DOHH2 (cell line): Measurements from ENCODE around the gene RBKS.

Experiments
- H3F3A ChIP-seq: fragments of 200-600 bp; sonication (generic), shearing (Covaris generic); 2 replicates; pipeline ENCODE4 v1.6.0; 2016; ENCODE audit warnings: antibody characterized with exemption, mild to moderate bottlenecking; ENCODE audit not compliant: control insufficient read depth, insufficient read depth
- H3K27ac ChIP-seq: fragments of 200-600 bp; sonication (generic); 2 replicates; pipeline ENCODE4 v1.5.1; 2014; ENCODE audit warnings: low read depth, mild to moderate bottlenecking, low read length, moderate library complexity
- H3K27me3 ChIP-seq: fragments of 200-600 bp; sonication (generic); 2 replicates; pipeline ENCODE4 v1.6.1; 2014; ENCODE audit warnings: mild to moderate bottlenecking, low read length, mixed read lengths; ENCODE audit not compliant: control insufficient read depth
- H3K36me3 ChIP-seq: fragments of 200-600 bp; sonication (generic); 2 replicates; pipeline ENCODE4 v1.6.1; 2014; ENCODE audit warnings: mild to moderate bottlenecking, low read length, moderate library complexity, mixed read lengths; ENCODE audit not compliant: control insufficient read depth
- H3K4me1 ChIP-seq: fragments of 200-600 bp; sonication (generic); 2 replicates; pipeline ENCODE4 v1.6.1; 2014; ENCODE audit warnings: mild to moderate bottlenecking, low read length, mixed read lengths; ENCODE audit not compliant: control insufficient read depth
- H3K4me2 ChIP-seq: fragments of 200-600 bp; sonication (generic); 2 replicates; pipeline ENCODE4 v1.6.0; 2014; ENCODE audit warnings: mild to moderate bottlenecking, low read length, moderate library complexity
- H3K4me3 ChIP-seq: fragments of 200-600 bp; sonication (generic); 2 replicates; pipeline ENCODE4 v1.5.1; 2014; ENCODE audit warnings: mild to moderate bottlenecking, low read length, mixed read lengths
- H3K79me2 ChIP-seq: fragments of 200-600 bp; sonication (generic); 2 replicates; pipeline ENCODE4 v1.6.1; 2014; ENCODE audit warnings: mild to moderate bottlenecking, low read length, mixed read lengths; ENCODE audit not compliant: control insufficient read depth
- H3K9me2 ChIP-seq: fragments of 200-600 bp; sonication (generic); replicated peaks from 2 replicates; pipeline ENCODE4 v1.6.1; 2014; ENCODE audit warnings: mild to moderate bottlenecking, low read length, mixed read lengths; ENCODE audit not compliant: control insufficient read depth
- H3K9me3 ChIP-seq: fragments of 200-600 bp; sonication (generic); 2 replicates; pipeline ENCODE4 v1.6.1; 2014; ENCODE audit warnings: antibody characterized with exemption, low read length, mixed read lengths; ENCODE audit not compliant: control insufficient read depth, insufficient read depth
- H4K20me1 ChIP-seq: fragments of 200-600 bp; sonication (generic); 2 replicates; pipeline ENCODE4 v1.6.0; 2014; ENCODE audit warnings: low read depth, mild to moderate bottlenecking, antibody characterized with exemption, low read length, moderate library complexity; ENCODE audit not compliant: control insufficient read depth, insufficient read depth
- EZH2phosphoT487 ChIP-seq: fragments of 200-600 bp; sonication (generic); IDR thresholded peaks from 2 replicates; pipeline ENCODE4 v1.6.1; 2017; ENCODE audit warnings: borderline replicate concordance, mild to moderate bottlenecking, antibody characterized with exemption, low read length, moderate library complexity, mixed read lengths
- TF ChIP-seq, protein P1 (sequence below): fragments of 200-600 bp; sonication (generic); IDR thresholded peaks from one replicate; pipeline ENCODE4 v1.5.1; 2014; ENCODE audit warnings: antibody characterized with exemption, mild to moderate bottlenecking, low read depth, low read length; ENCODE audit not compliant: poor library complexity, severe bottlenecking

RBKS gene

DNA sequence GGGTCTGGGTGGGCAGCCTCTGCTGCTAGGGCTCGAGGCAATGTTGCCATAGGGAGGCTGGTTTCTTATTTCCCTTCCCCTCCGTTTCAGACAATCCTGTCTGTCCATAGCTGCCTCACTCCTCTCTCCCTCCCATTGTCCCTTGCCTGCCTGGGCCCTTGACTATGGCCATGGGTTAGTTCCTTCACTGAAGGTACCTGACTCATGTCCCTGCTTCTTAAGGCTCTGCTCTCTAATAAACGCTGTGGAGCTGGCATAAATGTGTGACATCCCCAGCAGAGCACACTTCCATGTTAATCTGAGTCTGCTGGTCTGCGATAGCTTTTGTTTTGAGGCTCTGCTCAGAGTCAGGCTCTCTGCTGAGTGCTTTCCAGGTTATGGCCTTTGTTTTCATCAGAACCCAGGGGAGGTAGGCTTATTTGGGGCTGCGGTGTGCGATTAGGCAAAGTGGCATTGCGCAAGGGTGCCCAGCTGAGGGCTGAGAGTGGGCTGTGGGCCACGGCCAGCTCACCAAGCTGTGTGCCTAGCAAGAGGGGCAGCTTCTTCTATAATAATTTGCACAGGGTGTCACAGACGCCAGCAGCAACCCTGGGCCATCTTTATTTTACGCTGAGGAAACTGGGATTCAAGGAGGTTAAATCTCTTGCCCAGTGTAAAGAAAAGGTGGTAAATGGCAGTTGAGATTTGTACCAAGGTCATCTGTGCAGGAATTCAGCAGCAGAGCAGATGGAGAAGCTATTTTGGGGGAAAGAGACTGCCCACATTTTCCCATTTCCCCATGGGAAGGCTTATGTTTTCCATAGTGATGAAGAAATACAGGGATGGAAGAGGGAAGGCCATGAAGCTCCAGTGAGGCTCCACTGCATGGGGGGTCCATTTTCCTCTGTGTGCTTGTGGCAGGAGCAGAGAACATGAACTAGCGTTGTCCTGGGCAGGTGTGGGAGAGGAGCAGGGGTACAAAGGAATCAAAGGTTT, 93.1 kb downstream of the RBKS start:
- H3K27me3 ChIP-seq = no peaks in the 10 kb centered on the region
- no peaks in the 10 kb centered on the region for H4K20me1 ChIP-seq
- no peaks in the 10 kb centered on the region for H3K9me2 ChIP-seq
- H3K36me3 ChIP-seq = no peaks in the 10 kb centered on the region
- no peaks in the 10 kb centered on the region for H3K79me2 ChIP-seq
- TF ChIP-seq, protein P1, sequence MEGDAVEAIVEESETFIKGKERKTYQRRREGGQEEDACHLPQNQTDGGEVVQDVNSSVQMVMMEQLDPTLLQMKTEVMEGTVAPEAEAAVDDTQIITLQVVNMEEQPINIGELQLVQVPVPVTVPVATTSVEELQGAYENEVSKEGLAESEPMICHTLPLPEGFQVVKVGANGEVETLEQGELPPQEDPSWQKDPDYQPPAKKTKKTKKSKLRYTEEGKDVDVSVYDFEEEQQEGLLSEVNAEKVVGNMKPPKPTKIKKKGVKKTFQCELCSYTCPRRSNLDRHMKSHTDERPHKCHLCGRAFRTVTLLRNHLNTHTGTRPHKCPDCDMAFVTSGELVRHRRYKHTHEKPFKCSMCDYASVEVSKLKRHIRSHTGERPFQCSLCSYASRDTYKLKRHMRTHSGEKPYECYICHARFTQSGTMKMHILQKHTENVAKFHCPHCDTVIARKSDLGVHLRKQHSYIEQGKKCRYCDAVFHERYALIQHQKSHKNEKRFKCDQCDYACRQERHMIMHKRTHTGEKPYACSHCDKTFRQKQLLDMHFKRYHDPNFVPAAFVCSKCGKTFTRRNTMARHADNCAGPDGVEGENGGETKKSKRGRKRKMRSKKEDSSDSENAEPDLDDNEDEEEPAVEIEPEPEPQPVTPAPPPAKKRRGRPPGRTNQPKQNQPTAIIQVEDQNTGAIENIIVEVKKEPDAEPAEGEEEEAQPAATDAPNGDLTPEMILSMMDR = no peak
- TF ChIP-seq EZH2phosphoT487 = no peak
- H3K9me3 ChIP-seq = no peaks in the 10 kb centered on the region
- H3F3A ChIP-seq = no peaks in the 10 kb centered on the region
- H3K4me1 ChIP-seq = no peaks in the 10 kb centered on the region
- H3K4me3 ChIP-seq = no peak overlapping the region
- H3K4me2 ChIP-seq = no peak overlapping the region
- H3K27ac ChIP-seq = no peak overlapping the region

DNA sequence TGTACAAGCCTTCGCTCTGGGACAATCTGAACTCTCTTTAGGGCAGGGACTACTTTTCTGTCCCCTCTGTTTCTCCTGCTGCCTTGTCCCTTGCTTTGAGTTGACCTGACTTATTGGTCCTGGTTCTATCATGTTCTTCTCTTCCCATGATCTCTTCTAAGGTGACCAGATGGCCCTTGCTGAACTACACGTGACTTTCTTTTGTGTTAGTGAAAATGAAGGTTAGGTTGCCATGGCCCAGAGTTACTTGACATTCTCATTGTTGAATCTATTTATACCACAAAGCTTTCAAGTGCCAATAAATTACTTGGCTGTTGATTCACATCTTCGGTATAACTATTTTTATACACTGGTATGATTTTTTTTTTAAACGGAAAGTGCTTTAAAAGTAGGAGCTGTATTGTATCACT, 94.3 kb downstream of the RBKS start:
- TF ChIP-seq EZH2phosphoT487 = no peak
- TF ChIP-seq, protein P1 = no peak
- Histone ChIP-seq H4K20me1 (no peaks in the 10 kb centered on the region), H3K36me3 (no peaks in the 10 kb centered on the region), H3K79me2 (no peaks in the 10 kb centered on the region), H3K27me3 (no peaks in the 10 kb centered on the region), H3K4me1 (no peaks in the 10 kb centered on the region), H3K9me2 (no peaks in the 10 kb centered on the region), H3K4me2 (no peak overlapping the region), H3K9me3 (no peaks in the 10 kb centered on the region), H3F3A (no peaks in the 10 kb centered on the region), H3K4me3 (no peak overlapping the region), H3K27ac (no peak overlapping the region)

DNA sequence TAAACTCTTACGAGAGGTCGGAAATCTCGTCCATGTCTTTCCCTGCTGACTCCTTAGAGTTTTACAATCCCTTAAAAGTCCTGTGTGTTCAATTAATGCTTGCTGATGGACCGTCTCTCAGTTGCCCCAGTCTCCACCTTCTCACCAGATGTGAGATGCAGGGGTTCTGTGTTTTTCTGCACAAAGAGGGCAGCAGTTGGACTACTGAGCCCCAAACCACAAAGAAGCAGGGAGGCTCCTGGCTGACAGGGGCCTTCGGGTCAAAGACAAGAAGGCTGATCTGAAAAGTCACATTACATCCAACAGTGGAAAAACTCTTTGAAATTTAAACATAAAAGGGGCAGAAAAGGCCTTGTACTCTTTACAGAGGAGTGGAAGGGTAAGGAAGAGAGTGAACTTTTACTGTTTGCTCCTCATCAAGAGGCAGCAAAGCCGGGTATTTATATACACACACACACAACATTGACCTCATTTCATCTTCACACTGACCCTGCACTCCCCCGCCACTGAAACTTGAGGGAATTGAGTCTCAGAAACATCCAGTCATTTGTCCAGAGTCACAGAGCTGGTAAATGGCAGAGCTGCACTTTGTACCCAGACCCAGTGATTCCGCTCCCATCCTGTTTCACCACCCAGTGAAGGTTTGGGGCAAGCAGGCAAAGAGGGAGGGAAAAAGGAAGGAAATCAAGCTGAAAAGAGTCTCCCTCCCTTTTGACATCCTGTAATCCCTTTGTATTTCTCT, 94.9 kb downstream of the RBKS start:
- Histone ChIP-seq H3K36me3 (no peaks in the 10 kb centered on the region), H3K27me3 (no peaks in the 10 kb centered on the region), H3K4me2 (no peak overlapping the region), H3K9me2 (no peaks in the 10 kb centered on the region), H3F3A (no peaks in the 10 kb centered on the region), H3K9me3 (no peaks in the 10 kb centered on the region), H3K4me3 (no peak overlapping the region), H4K20me1 (no peaks in the 10 kb centered on the region), H3K79me2 (no peaks in the 10 kb centered on the region), H3K4me1 (no peaks in the 10 kb centered on the region), H3K27ac (no peak overlapping the region)
- no peak for TF ChIP-seq EZH2phosphoT487
- TF ChIP-seq, protein P1 = no peak
